ENCODE results near the gene RAP1A.

DNA sequence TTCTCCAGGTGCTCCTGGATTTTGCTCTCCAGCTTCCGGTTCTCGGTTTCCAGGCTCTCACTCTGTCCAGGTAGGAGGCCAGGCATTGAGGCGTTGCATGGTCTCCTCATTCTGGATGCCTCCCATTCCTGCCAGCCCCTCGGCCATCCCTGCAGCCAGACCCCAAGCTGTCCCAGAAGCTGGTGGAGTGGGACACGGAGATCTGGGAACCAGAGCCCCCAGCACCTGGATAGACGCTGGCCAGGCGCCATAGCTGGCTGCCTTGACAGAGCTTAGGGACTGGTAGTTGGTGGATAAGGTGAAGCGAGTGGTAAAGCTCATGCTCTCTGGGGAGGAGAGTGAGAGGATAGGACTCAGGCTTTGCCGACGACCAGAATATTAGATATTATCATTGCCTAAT, 29.6 kb downstream of the RAP1A start:
- TF ChIP-seq, protein P1, sequence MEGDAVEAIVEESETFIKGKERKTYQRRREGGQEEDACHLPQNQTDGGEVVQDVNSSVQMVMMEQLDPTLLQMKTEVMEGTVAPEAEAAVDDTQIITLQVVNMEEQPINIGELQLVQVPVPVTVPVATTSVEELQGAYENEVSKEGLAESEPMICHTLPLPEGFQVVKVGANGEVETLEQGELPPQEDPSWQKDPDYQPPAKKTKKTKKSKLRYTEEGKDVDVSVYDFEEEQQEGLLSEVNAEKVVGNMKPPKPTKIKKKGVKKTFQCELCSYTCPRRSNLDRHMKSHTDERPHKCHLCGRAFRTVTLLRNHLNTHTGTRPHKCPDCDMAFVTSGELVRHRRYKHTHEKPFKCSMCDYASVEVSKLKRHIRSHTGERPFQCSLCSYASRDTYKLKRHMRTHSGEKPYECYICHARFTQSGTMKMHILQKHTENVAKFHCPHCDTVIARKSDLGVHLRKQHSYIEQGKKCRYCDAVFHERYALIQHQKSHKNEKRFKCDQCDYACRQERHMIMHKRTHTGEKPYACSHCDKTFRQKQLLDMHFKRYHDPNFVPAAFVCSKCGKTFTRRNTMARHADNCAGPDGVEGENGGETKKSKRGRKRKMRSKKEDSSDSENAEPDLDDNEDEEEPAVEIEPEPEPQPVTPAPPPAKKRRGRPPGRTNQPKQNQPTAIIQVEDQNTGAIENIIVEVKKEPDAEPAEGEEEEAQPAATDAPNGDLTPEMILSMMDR (IDR thresholded peaks at IDR 0.05 in 8 of 11, conservative IDR thresholded peaks at IDR 0.05 in 3 of 11), result no peak
- TF ChIP-seq POLR2A (IDR thresholded peaks at IDR 0.05), result no peak
- TF ChIP-seq POLR2AphosphoS5 (IDR thresholded peaks at IDR 0.05), result peak in 1 of 3 donors; percentile 33

All from spleen (tissue), 7 donors.